ENCODE data around the gene SMC6. TPM values are rescaled to one million over a fixed set of nuclear protein-coding genes. Genes with fewer than 3 reads are reported as not detected.

Gene SMC6
- total and polyA plus RNA-seq, 3 donors from 2014 or later = 21.7 to 79.0 (median 73.8) TPM

- DNase-seq = no peak
- 27 to 32% methylated on average over 3 of the region's 3 CpGs for WGBS, 2 donors
- H3K27ac ChIP-seq = peak overlapping the region; percentile 95 to 96
- no peaks in the 10 kb centered on the region for H3K9me3 ChIP-seq
- no peaks in the 10 kb centered on the region for H3K36me3 ChIP-seq (ENCODE audit: low read depth, missing control alignments)
- no peaks in the 10 kb centered on the region for H3K4me1 ChIP-seq
- no peaks in the 10 kb centered on the region for H3K27me3 ChIP-seq
- H3K4me3 ChIP-seq = peak overlapping the region in 1 of 2 donors; percentile 81
- TF ChIP-seq CTCF (IDR thresholded peaks at IDR 0.05) (no peak), POLR2A (IDR thresholded peaks at IDR 0.05) (no peak)
- intact Hi-C loops (cut with DNase I; ENCODE audit: low total_unique reads) = no loop called here
Measured at GRCh38 chr2:17752246-17752645, 1.4 kb downstream of the SMC6 start.

- Histone ChIP-seq H3K4me1 (no peaks in the 10 kb centered on the region), H3K9me3 (no peaks in the 10 kb centered on the region), H3K27me3 (no peaks in the 10 kb centered on the region), H3K4me3 (no peak overlapping the region), H3K27ac (no peak overlapping the region), H3K36me3 (ENCODE audit: low read depth, missing control alignments) (no peaks in the 10 kb centered on the region)
- TF ChIP-seq CTCF (IDR thresholded peaks at IDR 0.05) (no peak), POLR2A (IDR thresholded peaks at IDR 0.05) (no peak)
- no peak for DNase-seq
- 74 to 77% methylated on average over 2 of the region's 2 CpGs for WGBS, 2 donors
- intact Hi-C loops (cut with DNase I; ENCODE audit: low total_unique reads) = no loop called here
Measured at GRCh38 chr2:17749753-17750438, 3.7 kb downstream of the SMC6 start.

- H3K4me1 ChIP-seq = no peaks in the 10 kb centered on the region
- intact Hi-C loops (cut with DNase I; ENCODE audit: low total_unique reads) = no loop called here
- H3K27me3 ChIP-seq = no peaks in the 10 kb centered on the region
- 80 to 85% methylated on average over 6 of the region's 6 CpGs for WGBS, 2 donors
- no peaks in the 10 kb centered on the region for H3K36me3 ChIP-seq (ENCODE audit: low read depth, missing control alignments)
- no peak overlapping the region for H3K27ac ChIP-seq
- H3K9me3 ChIP-seq = no peaks in the 10 kb centered on the region
- no peak overlapping the region for H3K4me3 ChIP-seq
- DNase-seq = no peak
- TF ChIP-seq CTCF (IDR thresholded peaks at IDR 0.05) = no peak
- no peak for TF ChIP-seq POLR2A (IDR thresholded peaks at IDR 0.05)
Measured at GRCh38 chr2:17748745-17749144, 4.9 kb downstream of the SMC6 start.

GRCh38 chr2:17747684-17748452, 5.7 kb downstream of the SMC6 start:
- intact Hi-C loops (cut with DNase I; ENCODE audit: low total_unique reads) = no loop called here
- DNase-seq = no peak
- Histone ChIP-seq H3K4me3 (no peak overlapping the region), H3K4me1 (no peaks in the 10 kb centered on the region), H3K9me3 (no peaks in the 10 kb centered on the region), H3K27ac (no peak overlapping the region), H3K36me3 (ENCODE audit: low read depth, missing control alignments) (no peaks in the 10 kb centered on the region), H3K27me3 (no peaks in the 10 kb centered on the region)
- no peak for TF ChIP-seq CTCF (IDR thresholded peaks at IDR 0.05)
- TF ChIP-seq POLR2A (IDR thresholded peaks at IDR 0.05) = no peak
- 81 to 84% methylated on average over 4 of the region's 4 CpGs for WGBS, 2 donors
